Kidney (tissue), 14 donors: ENCODE data around the gene GIPR. TPM values are rescaled to one million over a fixed set of nuclear protein-coding genes. Genes with fewer than 3 reads are reported as not detected.

ENCODE experiments used
- DNase-seq, 5 donors: peaks; one replicate each; pipeline ENCODE4 v3.0.0-alpha.2; 2013 to 2020
- FAIRE-seq: peaks from 2 replicates; lab custom pipeline; 2012; peaks lifted over from hg19 to GRCh38; lab: Jason Lieb, UNC
- H3K27ac ChIP-seq, 2 donors: one replicate each; pipeline ENCODE4 v1.7.0; 2013; ENCODE audit warnings: low read depth in 2 of 2, low read length in 2 of 2, inconsistent platforms in 1 of 2
- H3K27me3 ChIP-seq: one replicate; pipeline ENCODE4 v1.7.1; 2013; ENCODE audit warnings: low read length, inconsistent platforms; ENCODE audit not compliant: control insufficient read depth, insufficient read depth
- H3K36me3 ChIP-seq, 3 donors: one replicate each; pipeline versions ENCODE4 v1.7.0 to v1.7.1; 2013; ENCODE audit warnings: low read length in 3 of 3, control low read depth in 1 of 3, inconsistent platforms in 1 of 3; ENCODE audit not compliant: insufficient read depth in 3 of 3, control insufficient read depth in 2 of 3
- H3K4me1 ChIP-seq, 3 donors: one replicate each; pipeline versions ENCODE4 v1.7.0 to v1.7.1; 2013; ENCODE audit warnings: low read length in 3 of 3, inconsistent platforms in 1 of 3, low read depth in 1 of 3; ENCODE audit not compliant: control insufficient read depth in 2 of 3, insufficient read depth in 2 of 3
- H3K4me3 ChIP-seq, 3 donors: one replicate each; pipeline versions ENCODE4 v1.7.0 to v1.8.1; 2013; ENCODE audit warnings: low read length in 3 of 3, control low read depth in 1 of 3, inconsistent platforms in 1 of 3
- H3K9ac ChIP-seq, 3 donors: one replicate each; pipeline versions ENCODE4 v1.7.0 to v1.7.1; 2013; ENCODE audit warnings: low read length in 3 of 3, control low read depth in 1 of 3, inconsistent platforms in 1 of 3
- H3K9me3 ChIP-seq, 3 donors: one replicate each; pipeline versions ENCODE4 v1.7.0 to v1.7.1; 2013; ENCODE audit warnings: low read length in 3 of 3, control low read depth in 1 of 3, inconsistent platforms in 1 of 3; ENCODE audit not compliant: control insufficient read depth in 2 of 3, insufficient read depth in 1 of 3
- CTCF ChIP-seq: IDR thresholded peaks from 3 replicates; pipeline ENCODE4 v1.5.1; 2012; ENCODE audit warnings: mild to moderate bottlenecking, moderate library complexity, borderline replicate concordance; ENCODE audit not compliant: insufficient read depth; ENCODE audit errors: extremely low read depth
- intact Hi-C: fragments of 100-400 bp; cut with DNase I; formaldehyde crosslinking; loops from one replicate; pipeline ENCODE4 v1.11.1; 2022
- polyA plus RNA-seq: library from polyadenylated mRNA; stranded (reverse); fragments of 350-450 nt; fragmentation: Illumina TruSeq; extraction: RNeasy Lipid Tissue Mini Kit (QIAGEN cat#74804); gene quantifications from one replicate; pipeline ENCODE4 v1.2.3, GENCODE V29; 2014; ENCODE audit warnings: low read depth, low replicate concordance; ENCODE audit not compliant: insufficient read depth
- total RNA-seq: library from RNA; stranded (reverse); fragmentation: NEBNext Ultra II Directional; extraction: Animal tissue kit (Norgen Biotek cat#: 25700); gene quantifications from one replicate; pipeline ENCODE4 v1.2.1, GENCODE V29; 2021
- donor health status: control.
- donor health status: control.
- donor health status: control.
- donor health status: control.
- donor health status: control.
- donor health status: DM: yes; HTN: yes; CAD: no.
- donor health status: Normal renal cell carcinoma (clear cell type).

The GIPR gene
- total and polyA plus RNA-seq, 2 donors from 2014 or later, result 0.65 to 3.3 TPM

DNA sequence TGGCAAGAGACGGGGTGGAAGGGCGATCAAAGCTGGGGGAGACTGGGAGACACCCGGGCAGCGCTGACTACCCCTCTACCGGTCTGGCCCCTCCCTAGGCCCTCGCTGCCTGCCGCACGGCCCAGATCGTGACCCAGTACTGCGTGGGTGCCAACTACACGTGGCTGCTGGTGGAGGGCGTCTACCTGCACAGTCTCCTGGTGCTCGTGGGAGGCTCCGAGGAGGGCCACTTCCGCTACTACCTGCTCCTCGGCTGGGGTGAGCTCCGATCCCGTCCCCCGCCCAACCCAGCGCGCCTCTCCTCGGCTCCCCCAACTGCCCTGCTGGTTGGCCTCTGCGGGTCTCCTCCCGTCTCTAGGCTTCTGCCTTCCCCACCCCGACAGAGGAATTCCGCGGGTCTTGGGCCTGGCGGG is 8.8 kb downstream of the GIPR start:
- intact Hi-C loops, result no loop called here
- TF ChIP-seq CTCF, result no peak
- Histone ChIP-seq H3K9me3 (no peaks in the 10 kb centered on the region), H3K4me3 (no peak overlapping the region), H3K36me3 (no peaks in the 10 kb centered on the region), H3K27me3 (no peaks in the 10 kb centered on the region), H3K4me1 (peaks cover 0 to 8% (median 5%) of the 10 kb centered on the region in 3 donors), H3K27ac (no peak overlapping the region), H3K9ac (peak overlapping the region in 1 of 3 donors; percentile 19)
- FAIRE-seq (no peak), DNase-seq (peak in 1 of 5 donors; percentile 82)

DNA sequence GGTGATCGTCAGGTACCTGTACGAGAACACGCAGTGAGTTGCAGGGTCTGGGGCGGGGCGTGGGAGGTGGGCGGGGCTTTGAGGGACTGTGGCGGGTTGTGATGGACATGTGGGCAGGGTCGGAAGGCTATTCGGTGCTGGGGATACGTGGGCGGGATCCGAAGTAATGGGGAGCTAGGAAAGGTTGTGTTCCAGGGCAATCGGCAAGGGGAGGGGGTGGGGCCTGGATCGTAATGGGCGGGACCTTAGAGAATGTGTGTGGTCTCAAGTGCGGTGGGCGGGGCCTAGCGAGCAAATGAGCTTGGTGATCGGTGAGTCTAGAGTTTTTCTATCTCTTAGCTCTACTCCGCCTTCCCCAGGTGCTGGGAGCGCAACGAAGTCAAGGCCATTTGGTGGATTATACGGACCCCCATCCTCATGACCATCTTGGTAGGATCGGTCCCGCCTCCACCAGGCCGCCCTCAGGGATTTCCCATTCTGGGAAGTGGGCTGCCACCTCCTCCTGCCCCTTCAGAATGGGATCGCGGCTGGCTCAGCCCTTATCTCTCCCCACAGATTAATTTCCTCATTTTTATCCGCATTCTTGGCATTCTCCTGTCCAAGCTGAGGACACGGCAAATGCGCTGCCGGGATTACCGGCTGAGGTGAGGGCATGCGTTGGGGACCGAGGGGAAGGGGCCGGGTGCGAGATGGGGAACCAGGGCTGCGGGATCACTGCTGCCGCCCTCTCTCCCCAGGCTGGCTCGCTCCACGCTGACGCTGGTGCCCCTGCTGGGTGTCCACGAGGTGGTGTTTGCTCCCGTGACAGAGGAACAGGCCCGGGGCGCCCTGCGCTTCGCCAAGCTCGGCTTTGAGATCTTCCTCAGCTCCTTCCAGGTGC is 9.6 kb downstream of the GIPR start:
- FAIRE-seq (no peak), DNase-seq (peak; percentile 90 to 96 (median 93))
- no peak overlapping the region for H3K9ac ChIP-seq
- no peaks in the 10 kb centered on the region for H3K36me3 ChIP-seq
- intact Hi-C loops, result no loop called here
- H3K9me3 ChIP-seq, result no peaks in the 10 kb centered on the region
- H3K4me3 ChIP-seq, result peak overlapping the region in 1 of 3 donors; percentile 26
- peaks cover 0 to 10% (median 5%) of the 10 kb centered on the region in 3 donors for H3K4me1 ChIP-seq
- TF ChIP-seq CTCF, result no peak
- H3K27me3 ChIP-seq, result no peaks in the 10 kb centered on the region
- no peak overlapping the region for H3K27ac ChIP-seq

- peak; percentile 88 for TF ChIP-seq CTCF
- peaks cover 0 to 4% (median 3%) of the 10 kb centered on the region in 3 donors for H3K36me3 ChIP-seq
- H3K27me3 ChIP-seq, result no peaks in the 10 kb centered on the region
- intact Hi-C loops, result no loop called here
- no peak for FAIRE-seq
- DNase-seq, result peak; percentile 79 to 94 (median 88)
- peak overlapping the region in 2 of 3 donors; percentile 32 to 40 for H3K9ac ChIP-seq
- H3K4me1 ChIP-seq, result peaks cover 0 to 10% (median 5%) of the 10 kb centered on the region in 3 donors
- H3K27ac ChIP-seq, result peak overlapping the region; percentile 63 to 81
- H3K9me3 ChIP-seq, result no peaks in the 10 kb centered on the region
- peak overlapping the region; percentile 36 to 54 (median 38) for H3K4me3 ChIP-seq
These were observed 13.5 kb downstream of the GIPR start for GRCh38 chr19:45681391-45682015.
